Stimulated activated CD4-positive, alpha-beta T cell treated with anti-CD3 and anti-CD28 coated beads, TNF-alpha, amount 100 ng/mL, for 48 hours (primary cell): ENCODE measurements around the gene TRIM16.
"Not testable (repeated sequence)": the region's sequence is repeated elsewhere in the genome, so short reads cannot be mapped to it uniquely, and the experiment has no call there.

ENCODE experiments used
- DNase-seq, 3 donors: peaks; one replicate each; pipeline ENCODE4 v3.0.0-alpha.2; 2020; ENCODE audit warnings: low read depth in 3 of 3

Gene TRIM16

DNA sequence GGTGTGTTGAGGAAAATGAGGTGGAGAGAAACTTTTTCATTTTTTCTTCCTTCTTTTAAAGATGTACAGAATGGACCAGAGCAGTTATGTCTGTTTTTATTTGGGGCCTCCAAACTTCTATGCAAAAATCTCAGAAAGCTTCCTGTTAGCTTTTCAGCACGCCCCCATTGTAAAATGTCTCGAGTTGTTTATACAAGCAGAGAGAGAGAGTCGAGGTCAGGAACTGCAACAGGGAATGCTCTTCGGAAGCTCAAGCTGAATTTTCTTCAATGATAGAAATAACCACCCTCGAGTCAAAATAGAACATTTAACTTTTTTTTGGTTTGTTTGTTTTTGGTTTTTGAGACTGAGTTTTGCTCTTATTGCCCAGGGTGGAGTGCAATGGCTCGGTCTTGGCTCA lies 68.3 kb downstream of the TRIM16 start:
- DNase-seq = not testable (repeated sequence)

DNA sequence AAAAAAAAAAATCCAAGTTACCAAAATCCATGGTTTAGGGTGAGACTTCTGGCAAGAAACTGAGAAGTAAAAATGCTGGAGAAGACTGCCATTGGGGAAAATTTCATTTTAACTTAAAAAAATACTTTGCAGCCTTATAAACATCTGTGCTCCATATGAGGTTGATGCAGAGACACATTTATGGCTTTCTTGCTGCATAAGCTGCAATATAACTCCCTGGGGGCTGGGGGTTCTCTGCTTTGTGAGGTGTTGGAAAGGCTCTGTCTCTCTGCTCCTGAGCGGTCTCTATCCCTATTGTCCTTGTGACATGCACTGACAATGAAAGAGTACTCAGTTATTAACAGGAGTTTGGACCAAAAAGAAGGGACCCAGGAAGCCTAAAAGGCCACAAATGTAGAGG lies 71.0 kb downstream of the TRIM16 start:
- DNase-seq = not testable (repeated sequence)

DNA sequence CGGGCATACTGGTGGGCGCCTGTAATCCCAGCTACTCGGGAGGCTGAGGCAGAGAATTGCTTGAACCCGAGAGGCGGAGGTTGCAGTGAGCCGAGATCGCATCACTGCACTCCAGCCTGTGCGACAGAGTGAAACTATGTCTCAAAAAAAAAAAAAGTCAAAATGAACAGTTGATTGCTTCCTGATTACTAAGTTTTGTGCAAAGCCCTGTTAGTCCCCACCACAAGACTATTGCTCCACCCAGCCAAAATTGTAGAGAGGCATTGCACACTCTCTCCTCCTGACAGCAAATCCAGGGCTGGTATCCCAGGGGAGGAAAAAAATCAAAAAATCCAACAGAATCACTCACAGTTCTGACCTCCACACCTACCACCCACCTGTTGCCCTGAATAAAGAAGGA lies 91.2 kb downstream of the TRIM16 start:
- DNase-seq = not testable (repeated sequence)

DNA sequence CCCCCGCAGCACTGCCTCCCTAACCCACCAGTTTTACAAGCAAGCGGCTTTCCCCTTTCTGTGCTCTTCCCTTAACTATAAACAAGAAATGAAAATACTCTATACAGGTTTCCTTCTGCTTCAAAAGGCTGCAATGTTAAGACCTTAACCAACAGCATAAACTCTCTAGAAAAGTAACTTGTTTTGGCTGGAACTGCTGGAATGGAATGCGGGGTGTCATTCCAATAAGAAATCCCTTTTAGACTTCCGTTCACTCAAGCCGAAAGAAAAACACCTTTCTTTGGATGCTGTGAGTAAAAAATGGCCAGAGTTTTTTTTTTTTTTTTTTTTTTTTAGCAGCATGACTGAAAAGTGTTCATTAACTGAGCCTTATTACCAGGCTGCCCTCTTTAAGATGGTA lies 92.1 kb downstream of the TRIM16 start:
- DNase-seq = not testable (repeated sequence)

DNA sequence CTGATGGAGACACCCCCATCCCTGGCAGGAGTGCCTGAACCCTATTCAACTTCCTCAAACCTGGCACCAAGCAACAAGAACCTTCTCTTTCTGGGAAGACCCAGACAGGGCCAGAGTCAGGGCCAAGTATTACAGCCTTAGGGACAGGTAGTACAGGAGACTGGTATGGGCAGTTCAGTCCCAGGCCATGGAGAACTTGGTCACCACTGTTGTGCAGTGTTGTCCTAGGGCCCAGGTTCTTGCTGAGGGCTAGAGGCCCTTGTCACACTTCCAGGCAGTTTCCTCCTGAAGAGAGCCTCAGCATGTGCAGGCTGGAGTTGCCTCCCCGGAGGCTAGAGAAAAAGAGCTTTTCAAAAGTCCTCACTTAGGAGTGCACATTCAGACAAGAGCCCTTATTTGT lies 93.3 kb downstream of the TRIM16 start:
- DNase-seq = not testable (repeated sequence)

DNA sequence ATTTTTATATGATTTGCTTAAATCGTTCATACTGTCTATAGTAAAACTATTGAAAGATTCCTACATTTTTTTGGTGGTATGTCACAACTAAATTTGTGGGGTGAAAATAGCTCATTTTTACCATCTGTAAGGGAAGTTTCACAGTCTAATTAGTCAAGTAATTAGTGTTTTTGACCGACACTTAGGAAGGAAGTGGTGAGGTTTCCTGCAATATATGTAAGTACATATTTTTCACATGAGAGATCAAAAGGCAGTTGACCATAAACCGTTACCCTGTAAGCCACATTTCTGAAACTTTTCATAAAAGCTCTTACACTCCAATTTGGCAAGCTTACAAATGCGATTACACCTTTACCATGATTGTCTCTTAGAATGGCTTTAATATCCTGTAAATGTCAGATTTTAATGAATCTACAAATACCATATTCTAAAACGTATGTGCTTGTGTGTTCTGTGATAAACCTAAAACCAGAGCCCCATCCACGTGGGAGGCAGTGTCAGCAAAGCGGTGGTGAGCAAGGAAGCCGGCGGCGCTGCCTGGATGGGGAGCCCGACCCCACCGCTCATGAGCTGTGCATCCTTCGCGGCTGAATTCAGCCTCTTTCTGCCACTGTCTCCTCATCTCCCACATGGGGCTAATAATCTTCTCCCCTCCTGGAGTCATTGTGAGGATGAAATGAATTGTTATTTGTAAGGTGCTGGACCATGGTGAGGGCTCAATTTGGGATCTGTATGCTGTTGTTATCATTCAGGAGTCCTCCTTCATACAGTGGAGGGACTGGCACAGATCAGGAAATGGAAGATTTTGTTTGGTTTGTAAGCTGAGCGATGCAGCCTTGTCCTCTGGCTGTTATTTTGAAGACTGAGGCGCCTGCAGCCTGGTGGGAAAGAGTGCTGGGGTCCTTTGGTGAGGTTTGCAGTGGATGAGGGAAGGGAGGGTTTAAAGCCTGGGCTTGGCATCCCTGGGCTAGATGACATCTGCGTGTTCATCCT lies 94.3 kb downstream of the TRIM16 start:
- DNase-seq = peak in 1 of 3 donors; percentile 8

DNA sequence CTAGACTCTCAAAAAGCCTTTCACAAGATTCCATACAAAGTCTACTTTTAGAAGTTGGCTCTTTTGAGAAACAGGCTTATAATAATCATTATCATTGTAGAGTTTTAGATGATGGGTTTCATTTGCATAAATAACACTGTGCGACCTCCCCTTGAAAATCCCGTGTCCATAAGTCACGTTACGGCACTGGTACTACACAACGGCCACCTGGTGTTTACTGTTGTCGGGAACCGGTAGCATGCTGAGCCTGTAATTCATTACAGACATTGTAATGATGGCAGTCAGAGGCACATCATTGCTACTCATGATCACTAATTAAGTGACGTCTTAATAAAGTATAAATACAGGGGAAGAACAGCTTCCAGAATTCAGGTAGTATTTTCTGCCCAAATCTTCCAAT lies 96.1 kb downstream of the TRIM16 start:
- DNase-seq = not testable (repeated sequence)

DNA sequence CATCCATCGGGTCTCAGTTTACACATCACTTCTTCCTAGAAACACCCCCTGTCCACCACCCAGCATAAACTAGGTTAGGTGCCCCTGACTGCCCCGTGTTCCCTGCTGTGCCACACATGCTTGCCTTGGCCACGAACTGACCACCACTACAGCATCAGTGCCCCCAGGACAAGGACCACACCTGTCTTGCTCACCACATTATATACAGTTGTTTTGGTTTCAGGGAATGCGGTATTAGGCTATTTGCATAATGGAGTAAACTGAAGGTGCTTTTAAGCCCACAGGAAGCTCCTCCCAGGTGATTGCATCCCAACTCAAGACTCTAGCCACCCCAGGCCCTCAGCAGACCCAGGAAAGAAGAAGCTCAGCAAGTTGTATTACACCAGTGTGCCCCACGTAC lies 100.8 kb downstream of the TRIM16 start:
- not testable (repeated sequence) for DNase-seq

DNA sequence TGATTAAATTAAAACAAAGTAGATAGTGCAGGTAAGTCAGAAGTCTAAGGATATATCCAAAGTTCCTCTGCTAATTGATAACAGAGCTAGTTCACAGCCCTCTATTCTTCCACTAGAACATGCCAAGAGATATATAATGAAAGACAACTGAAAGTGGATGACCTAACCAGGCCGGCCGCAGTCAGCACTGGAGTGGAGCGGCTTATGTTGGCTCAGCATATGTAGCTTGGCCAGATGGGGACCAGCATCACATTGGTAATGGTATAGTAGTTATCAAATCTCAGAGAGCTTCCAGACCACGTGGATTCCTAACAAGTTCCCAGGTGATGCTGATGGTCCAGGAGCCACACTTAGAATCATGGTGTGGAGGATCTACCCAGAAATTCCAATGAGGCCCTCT lies 102.6 kb downstream of the TRIM16 start:
- not testable (repeated sequence) for DNase-seq
